ENCODE measurements around the gene PIP5K1A. TPM values are rescaled to one million over a fixed set of nuclear protein-coding genes. Genes with fewer than 3 reads are reported as not detected.
"Not testable (repeated sequence)": the region's sequence is repeated elsewhere in the genome, so short reads cannot be mapped to it uniquely, and the experiment has no call there.

Gene PIP5K1A
- total RNA-seq, 6 experiments from 2014 or later, result 13.9 to 22.1 (median 17.2) TPM

- 68% methylated on average over 4 of the region's 4 CpGs for WGBS (ENCODE audit: insufficient coverage, low coverage, low lambda C conversion rate, missing lambda C conversion rate)
- intact Hi-C loops (cut with DNase I), result no loop called here
- TF ChIP-seq POLR2A (IDR thresholded peaks at IDR 0.05), result no peak
- no peak for TF ChIP-seq CTCF (IDR thresholded peaks at IDR 0.05)
- DNase-seq (no peak), ATAC-seq (no peak)
- no peak overlapping the region for H3K27ac ChIP-seq
- H3K9me3 ChIP-seq, result no peaks in the 10 kb centered on the region
- H3K27me3 ChIP-seq, result no peaks in the 10 kb centered on the region
- peaks cover 0 to 22% (median 7%) of the 10 kb centered on the region in 4 donors for H3K4me1 ChIP-seq
- no peak overlapping the region for H3K4me3 ChIP-seq
- H3K36me3 ChIP-seq, result peaks cover 0 to 56% (median 17%) of the 10 kb centered on the region in 4 donors
Measured at GRCh38 chr1:151267760-151268159, 69.4 kb downstream of the PIP5K1A start.

GRCh38 chr1:151273924-151274466, 75.6 kb downstream of the PIP5K1A start:
- peak in 2 of 4 donors; percentile 13 to 16 for ATAC-seq
- WGBS (ENCODE audit: insufficient coverage, low coverage, low lambda C conversion rate, missing lambda C conversion rate), result 57% methylated on average over 2 of the region's 3 CpGs

GRCh38 chr1:151275341-151275740, 77.0 kb downstream of the PIP5K1A start:
- WGBS (ENCODE audit: insufficient coverage, low coverage, low lambda C conversion rate, missing lambda C conversion rate), result 42% methylated on average over 2 of the region's 5 CpGs
- DNase-seq, result not testable (repeated sequence)

More at GRCh38 chr1:151273924-151274466, 75.6 kb downstream of the PIP5K1A start:
- H3K27ac ChIP-seq, result no peak overlapping the region
- TF ChIP-seq POLR2A (IDR thresholded peaks at IDR 0.05), result no peak
- no peak for TF ChIP-seq CTCF (IDR thresholded peaks at IDR 0.05)
- H3K27me3 ChIP-seq, result no peaks in the 10 kb centered on the region
- H3K4me1 ChIP-seq, result no peaks in the 10 kb centered on the region
- intact Hi-C loops (cut with DNase I), result loop anchor here in 1 of 2 donors (10.0 kb wide), 1 partner anchor 79 kb away; the partner anchor contains the start of genes PIP5K1A and VPS72
- H3K36me3 ChIP-seq, result peaks cover 0 to 5% (median 1%) of the 10 kb centered on the region in 4 donors
- H3K4me3 ChIP-seq, result no peak overlapping the region
- H3K9me3 ChIP-seq, result no peaks in the 10 kb centered on the region
- DNase-seq, result no peak

GRCh38 chr1:151277249-151277648, 78.9 kb downstream of the PIP5K1A start:
- intact Hi-C loops (cut with DNase I), result loop anchor here in 1 of 2 donors (10.0 kb wide), 1 partner anchor 82 kb away; the partner anchor contains the start of genes PIP5K1A and VPS72
- Histone ChIP-seq H3K27ac (no peak overlapping the region), H3K4me1 (peaks cover 0 to 4% (median 2%) of the 10 kb centered on the region in 4 donors), H3K27me3 (no peaks in the 10 kb centered on the region), H3K9me3 (no peaks in the 10 kb centered on the region), H3K4me3 (no peak overlapping the region), H3K36me3 (no peaks in the 10 kb centered on the region)
- 48% methylated on average over 2 of the region's 2 CpGs for WGBS (ENCODE audit: insufficient coverage, low coverage, low lambda C conversion rate, missing lambda C conversion rate)
- DNase-seq (no peak), ATAC-seq (no peak)
- TF ChIP-seq CTCF (IDR thresholded peaks at IDR 0.05), result no peak
- no peak for TF ChIP-seq POLR2A (IDR thresholded peaks at IDR 0.05)

More at GRCh38 chr1:151275341-151275740, 77.0 kb downstream of the PIP5K1A start:
- H3K27ac ChIP-seq, H3K9me3 ChIP-seq, ATAC-seq, H3K4me1 ChIP-seq, H3K36me3 ChIP-seq, H3K27me3 ChIP-seq, H3K4me3 ChIP-seq: not testable (repeated sequence)
- intact Hi-C loops (cut with DNase I), result loop anchor here in 1 of 2 donors (10.0 kb wide), 1 partner anchor 81 kb away; the partner anchor contains the start of genes PIP5K1A and VPS72

- Histone ChIP-seq H3K9me3 (no peaks in the 10 kb centered on the region), H3K4me1 (peaks cover 0 to 11% (median 2%) of the 10 kb centered on the region in 4 donors), H3K36me3 (peaks cover 0 to 7% (median 1%) of the 10 kb centered on the region in 4 donors), H3K27ac (peak overlapping the region; percentile 96 to 97 (median 96)), H3K4me3 (peak overlapping the region; percentile 83 to 96 (median 85)), H3K27me3 (no peaks in the 10 kb centered on the region)
- WGBS (ENCODE audit: insufficient coverage, low coverage, low lambda C conversion rate, missing lambda C conversion rate), result under 1% methylated on average over 30 of the region's 48 CpGs
- intact Hi-C loops (cut with DNase I), result no loop called here
- peak; percentile 92 to 96 (median 94) for DNase-seq
- peak; percentile 76 to 82 (median 78) for ATAC-seq
- TF ChIP-seq POLR2A (IDR thresholded peaks at IDR 0.05) (peak; percentile 49), CTCF (IDR thresholded peaks at IDR 0.05) (peak; percentile 23 to 43 (median 35))
Measured at GRCh38 chr1:151281225-151281968, 83.0 kb downstream of the PIP5K1A start.

Measured in right lobe of liver (tissue), 6 donors.